VCaP (cell line): ENCODE results near the gene RSRC1.

Experiments used
- H3K27ac ChIP-seq: fragments of 450-650 bp; 2 replicates; pipeline ENCODE4 v1.5.1; 2017
- CTCF ChIP-seq: fragments of 450-650 bp; conservative IDR thresholded peaks from 2 replicates; pipeline ENCODE4 v1.5.1; 2017; ENCODE audit warnings: mild to moderate bottlenecking, moderate library complexity

RSRC1 gene

DNA sequence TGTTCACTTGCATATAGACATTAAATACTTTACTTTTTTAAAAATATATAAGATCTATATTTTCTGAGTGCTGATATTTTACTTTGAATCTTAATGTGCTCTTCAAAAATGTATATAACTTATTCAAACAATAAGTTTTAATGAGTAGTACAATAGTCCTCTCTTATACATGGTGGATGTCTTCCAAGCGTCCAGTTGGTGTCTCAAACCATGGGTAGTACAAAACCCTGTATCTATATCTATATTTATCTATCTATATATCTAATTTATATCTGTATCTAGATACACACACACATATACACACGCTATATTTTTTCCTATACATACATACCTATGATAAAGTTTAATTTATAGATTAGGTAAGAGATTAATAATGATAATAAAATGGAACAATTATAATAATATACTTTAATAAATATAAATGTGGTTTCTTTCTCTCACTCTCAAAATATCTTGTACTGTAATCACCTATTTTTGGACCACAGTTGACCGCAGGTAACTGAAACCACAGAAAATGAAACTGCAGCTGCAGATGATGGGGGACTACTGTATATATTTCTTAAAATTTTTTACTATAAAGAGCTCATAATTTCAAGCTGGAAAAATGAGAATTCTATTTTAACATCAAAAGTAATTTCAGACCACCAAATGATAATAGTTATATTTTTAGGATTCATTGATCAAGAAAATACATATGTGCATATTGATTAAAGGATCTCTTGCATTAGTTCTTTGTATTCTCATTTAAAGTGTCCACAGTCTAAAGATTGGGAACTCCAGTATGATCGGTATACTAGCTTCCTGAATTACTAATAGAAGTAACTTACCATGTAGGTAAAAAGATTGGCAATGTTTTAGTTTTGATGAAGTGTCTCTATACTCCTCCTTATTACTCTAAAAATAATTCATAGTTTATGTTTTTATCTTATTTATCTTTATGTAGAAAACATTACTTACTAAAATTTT lies 246.0 kb downstream of the RSRC1 start:
- no peak overlapping the region for H3K27ac ChIP-seq
- TF ChIP-seq CTCF: no peak

DNA sequence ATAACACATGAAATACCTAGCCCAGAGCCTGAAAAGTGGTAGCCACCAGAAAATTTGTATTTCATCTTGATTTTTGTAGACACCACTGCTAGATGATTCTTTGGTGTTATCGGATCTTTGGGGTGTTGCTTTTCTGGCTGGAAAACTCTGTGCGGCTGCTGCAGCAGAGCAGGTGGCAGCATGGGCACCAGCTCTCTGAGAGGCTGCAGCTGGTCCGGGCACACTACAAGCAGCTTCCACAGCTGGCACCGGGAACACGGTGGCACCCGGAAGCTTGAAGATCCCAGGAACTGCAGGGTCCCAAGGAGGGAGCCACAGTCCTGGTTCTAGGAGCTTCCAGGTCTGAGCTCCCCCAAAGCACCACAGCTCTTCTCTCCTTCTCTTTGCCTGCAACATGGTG lies 249.4 kb downstream of the RSRC1 start:
- TF ChIP-seq CTCF: no peak
- H3K27ac ChIP-seq: no peak overlapping the region

- TF ChIP-seq CTCF: no peak
- no peak overlapping the region for H3K27ac ChIP-seq
Measured at GRCh38 chr3:158360756-158361448, 251.0 kb downstream of the RSRC1 start.

DNA sequence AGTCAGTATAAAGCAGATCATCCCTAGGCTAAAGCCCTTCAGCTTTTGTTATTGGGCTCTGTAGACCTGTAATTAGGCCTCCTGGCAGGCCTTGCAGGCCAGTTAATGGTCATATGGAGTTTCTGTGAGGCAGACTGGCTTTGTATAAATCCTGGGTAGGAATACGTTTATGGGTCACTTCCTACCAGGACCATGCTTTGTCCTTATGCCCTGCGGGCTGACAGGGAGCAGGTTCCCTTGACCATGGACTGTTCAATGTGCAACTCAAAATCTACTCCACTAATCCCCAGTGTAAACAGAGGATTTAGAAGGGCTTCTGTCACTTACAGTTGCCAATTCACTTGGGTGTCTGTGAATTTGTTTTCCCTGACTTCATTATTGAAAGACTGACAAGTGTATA lies 258.4 kb downstream of the RSRC1 start:
- no peak for TF ChIP-seq CTCF
- no peak overlapping the region for H3K27ac ChIP-seq

DNA sequence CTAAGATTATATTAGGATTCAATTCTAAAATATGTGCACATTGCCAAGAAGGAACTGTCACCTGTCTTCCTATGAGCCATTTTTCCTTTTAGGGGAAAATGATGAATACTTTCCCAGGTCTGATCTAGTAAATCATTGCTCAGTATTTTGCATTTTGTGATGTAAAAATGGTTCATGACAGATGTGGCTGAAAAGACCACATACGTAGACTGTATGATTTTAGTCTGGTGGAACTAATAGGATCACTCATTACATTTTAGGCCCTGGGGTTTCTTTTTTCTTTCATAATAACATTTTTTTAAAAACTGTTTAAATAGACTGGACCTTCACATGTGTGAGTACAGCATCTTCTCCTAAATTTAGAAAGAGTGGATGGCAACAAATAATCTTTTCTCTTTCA lies 259.4 kb downstream of the RSRC1 start:
- no peak for TF ChIP-seq CTCF
- H3K27ac ChIP-seq: no peak overlapping the region

- no peak for TF ChIP-seq CTCF
- H3K27ac ChIP-seq: no peak overlapping the region
Measured at GRCh38 chr3:158379517-158379916, 269.6 kb downstream of the RSRC1 start.

- TF ChIP-seq CTCF: no peak
- H3K27ac ChIP-seq: no peak overlapping the region
Measured at GRCh38 chr3:158381262-158381868, 271.5 kb downstream of the RSRC1 start.
